Activated naive CD4-positive, alpha-beta T cell treated with anti-CD3 and anti-CD28 coated beads, Interleukin-2, amount 50 U/mL, for 16 hours (primary cell): ENCODE data around the gene STRBP.
"Not testable (repeated sequence)": the region's sequence is repeated elsewhere in the genome, so short reads cannot be mapped to it uniquely, and the experiment has no call there.

Experiments
- DNase-seq: peaks from one replicate; pipeline ENCODE4 v3.0.0-alpha.2; 2020

The STRBP gene

DNA sequence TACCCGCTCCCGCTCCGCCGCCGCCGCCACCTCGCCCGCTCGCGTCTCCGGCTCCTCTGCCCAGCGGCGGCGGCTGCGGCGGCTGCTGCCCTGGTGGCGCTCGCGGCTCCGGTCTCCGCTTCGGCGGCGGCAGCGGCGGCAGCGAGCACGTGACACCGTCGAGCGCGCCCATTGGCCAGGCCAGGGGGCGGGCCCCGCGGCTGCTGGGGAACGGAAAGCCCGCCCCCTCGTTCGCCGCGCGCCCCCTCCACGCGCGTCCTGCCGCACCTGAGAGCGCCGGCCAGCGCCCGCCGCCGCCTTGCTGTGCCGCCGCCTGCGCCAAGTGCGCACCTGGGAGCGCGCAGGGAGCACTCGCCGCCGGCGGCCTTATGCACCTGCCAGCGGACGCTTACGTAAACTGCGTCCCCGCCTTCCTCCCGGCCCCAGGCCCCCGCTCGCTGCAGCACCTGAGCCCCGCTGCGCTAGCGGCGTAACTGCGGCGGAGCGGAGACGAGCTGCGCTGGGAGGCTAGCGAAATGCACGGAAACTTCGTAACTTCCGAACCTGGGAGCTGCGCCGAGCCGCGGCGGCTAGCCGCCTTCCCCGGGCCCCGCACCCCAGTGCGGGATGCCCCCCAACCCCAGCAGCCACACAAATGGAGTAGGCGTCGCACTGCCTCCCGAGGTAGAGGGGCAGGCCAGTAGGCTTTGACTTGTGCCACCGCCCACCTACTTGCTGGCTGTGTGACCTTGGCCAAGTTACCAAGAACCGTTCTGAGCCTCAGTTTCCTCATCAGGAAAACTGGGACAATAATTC lies at the start of gene STRBP:
Gene STRBP, minus strand, starts transcription at position 122 of the 795 bp plus-strand sequence. CDS start 84,452 bp downstream, outside the sequence.
- DNase-seq, result peak; percentile 94

- no peak for DNase-seq
Observed at GRCh38 chr9:123316053-123316718, 47.8 kb upstream of the STRBP start.

GRCh38 chr9:123315635-123316034 lies 47.2 kb upstream of the STRBP start:
- DNase-seq, result no peak

- no peak for DNase-seq
Observed at GRCh38 chr9:123314617-123315016, 46.2 kb upstream of the STRBP start.

- DNase-seq, result no peak
Observed at GRCh38 chr9:123312306-123312877, 44.0 kb upstream of the STRBP start.

- no peak for DNase-seq
Observed at GRCh38 chr9:123311250-123311752, 42.9 kb upstream of the STRBP start.

DNA sequence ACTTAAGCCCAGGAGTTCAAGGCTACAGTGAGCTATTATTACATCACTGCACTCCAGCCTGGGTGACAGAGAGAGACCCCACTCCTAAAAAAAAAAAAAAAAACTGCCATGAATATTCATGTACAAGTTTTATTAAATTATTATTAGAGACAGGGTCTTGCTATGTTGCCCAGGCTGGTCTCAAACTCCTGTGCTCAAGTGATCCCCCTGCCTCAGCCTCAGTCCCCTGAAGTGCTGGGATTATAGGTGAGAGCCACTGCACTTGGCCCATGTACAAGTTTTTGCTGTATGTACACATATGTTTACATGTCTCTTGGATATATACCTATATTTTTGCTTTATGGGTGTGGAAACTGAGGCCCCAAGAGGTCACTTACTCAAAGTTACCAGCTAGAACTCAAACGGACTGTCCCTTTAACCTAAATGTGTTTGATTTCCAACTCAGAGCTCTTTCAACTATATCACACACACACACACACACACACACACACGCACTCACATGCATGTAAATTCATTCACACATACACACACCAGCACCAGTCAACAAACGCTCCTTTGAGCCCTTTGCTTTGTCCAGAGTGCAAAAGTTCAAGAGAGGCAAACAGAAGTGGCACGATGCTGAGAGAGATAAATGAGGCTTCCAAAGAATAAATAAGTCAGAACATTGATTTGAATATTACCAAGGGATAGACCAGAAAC lies 42.3 kb upstream of the STRBP start:
- DNase-seq, result no peak

DNA sequence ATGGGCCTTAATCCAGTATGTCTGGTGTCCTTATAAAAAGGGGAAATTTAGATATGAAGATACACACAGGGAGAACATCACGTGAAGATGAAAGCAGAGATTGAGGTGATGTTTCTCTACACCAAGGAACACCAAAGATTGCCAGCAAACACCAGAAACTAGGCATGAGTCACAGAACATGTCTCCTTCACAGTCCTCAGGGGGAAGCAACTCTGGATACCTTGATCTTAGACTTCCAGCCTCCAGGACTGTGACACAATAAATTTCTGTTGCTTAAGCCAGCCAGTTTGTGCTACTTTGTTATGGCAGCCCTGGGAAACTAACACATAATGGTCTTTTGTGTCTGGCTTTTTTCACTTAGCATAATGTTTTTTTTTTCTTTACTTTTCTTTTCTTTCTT lies 41.2 kb upstream of the STRBP start:
- no peak for DNase-seq

DNA sequence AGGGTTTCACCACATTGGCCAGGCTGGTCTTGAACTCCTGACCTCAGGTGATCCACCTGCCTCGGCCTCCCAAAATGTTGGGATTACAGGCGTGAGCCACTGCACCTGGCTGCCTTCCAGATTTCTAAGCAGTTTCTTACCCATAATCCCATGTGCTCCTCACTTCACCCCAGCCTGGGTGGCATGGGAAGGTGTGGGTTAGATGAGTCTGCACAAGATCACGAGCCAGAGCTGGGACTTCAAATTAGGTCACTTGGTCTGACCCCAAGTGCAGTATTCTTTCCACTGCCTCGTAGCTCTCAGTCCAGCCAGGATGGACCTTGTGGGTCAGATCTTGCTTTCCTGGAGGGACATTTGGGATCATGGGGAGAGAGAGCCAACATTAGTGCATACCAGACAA lies 37.5 kb upstream of the STRBP start:
- no peak for DNase-seq

GRCh38 chr9:123304340-123304691 lies 35.9 kb upstream of the STRBP start:
- no peak for DNase-seq

DNA sequence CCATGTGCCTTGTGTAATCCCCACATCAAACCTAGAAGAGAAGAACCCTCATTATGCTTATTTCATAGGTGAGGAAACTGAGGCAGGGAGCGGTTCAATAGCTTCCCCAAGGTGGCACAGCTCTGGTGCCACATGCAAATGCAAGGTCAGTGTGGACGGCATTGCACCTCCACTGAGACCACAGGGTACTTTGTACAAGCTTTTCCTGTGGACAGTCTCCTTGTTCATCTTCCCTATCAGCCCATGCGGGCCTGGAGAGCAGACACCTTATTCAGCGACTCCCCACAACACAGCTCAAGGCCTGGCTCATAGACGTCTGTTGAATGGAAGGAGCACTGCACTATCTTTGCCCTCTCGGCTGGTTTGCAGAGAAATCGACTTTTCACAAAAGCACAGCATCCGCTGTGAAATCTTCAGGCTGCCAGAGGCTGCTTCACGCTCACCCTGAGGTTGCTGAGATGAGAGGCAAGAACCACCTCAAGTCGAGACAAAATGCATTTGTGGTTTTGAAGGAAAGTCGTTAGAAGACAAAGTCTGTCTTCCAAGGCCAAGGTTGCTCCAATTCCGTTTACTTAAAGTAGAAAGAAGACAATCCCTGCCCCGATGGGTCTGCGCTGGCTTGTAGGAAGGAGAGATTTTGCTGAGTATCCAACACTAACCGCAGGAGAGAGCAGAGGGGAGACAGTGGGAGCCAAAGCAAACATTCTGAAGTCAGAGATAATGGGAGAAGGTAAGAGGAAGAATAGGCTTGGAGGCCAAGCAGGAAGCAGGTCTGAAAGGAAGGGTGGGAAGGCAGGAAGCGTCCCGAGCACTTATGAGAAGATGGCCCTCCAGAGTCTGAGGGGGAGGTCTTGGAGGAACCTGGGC lies 34.2 kb upstream of the STRBP start:
- DNase-seq, result no peak

GRCh38 chr9:123301936-123302335 lies 33.5 kb upstream of the STRBP start:
- not testable (repeated sequence) for DNase-seq

DNA sequence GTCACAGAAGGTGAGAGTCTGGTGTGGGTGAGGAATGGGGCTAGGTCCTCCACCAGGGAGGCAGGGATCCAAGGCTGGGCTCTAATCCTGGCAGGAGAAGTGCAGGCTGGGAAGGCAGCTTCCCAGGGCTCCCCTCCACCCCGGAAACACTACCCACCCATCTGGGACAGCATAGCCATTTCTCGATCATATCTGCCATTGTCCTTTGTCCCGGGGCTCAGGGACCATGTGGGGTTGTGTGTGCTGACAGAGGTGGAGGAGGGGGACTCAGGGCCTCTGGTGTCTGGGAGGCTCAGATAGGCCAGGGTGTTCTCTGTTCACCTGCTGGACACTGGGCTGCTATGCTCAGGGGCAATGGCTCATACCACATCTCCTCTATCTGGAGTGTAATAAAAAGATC lies 32.2 kb upstream of the STRBP start:
- DNase-seq, result no peak

DNA sequence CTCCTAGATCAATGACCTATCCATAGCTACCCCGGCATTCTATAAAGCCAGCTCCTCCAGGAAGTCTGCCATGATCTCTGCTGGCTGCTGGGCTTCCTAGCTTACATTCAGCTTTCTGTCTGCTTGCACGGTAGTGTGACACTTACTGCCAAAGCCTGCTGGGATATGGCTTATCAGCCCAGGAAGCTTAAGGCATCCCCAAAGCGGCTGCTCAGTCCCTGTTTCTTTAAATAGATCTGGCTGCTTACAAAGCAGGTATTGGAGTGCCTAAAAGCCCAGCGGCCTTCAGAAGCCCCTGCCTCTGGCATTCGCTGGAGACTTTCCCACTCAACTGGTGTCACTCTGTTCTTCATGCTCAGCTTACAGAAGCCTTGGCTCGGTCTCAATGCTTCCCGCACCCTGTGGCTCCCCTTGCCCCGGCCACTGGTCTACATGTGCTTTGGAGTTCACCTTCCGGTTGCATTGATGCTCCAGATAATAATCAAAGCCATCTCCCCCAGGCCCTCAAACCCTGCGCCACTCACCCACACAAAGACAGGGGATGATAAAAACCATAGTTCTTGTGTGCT lies 31.3 kb upstream of the STRBP start:
- no peak for DNase-seq

GRCh38 chr9:123296174-123296573 lies 27.8 kb upstream of the STRBP start:
- no peak for DNase-seq

- DNase-seq, result no peak
Observed at GRCh38 chr9:123291736-123292135, 23.4 kb upstream of the STRBP start.

DNA sequence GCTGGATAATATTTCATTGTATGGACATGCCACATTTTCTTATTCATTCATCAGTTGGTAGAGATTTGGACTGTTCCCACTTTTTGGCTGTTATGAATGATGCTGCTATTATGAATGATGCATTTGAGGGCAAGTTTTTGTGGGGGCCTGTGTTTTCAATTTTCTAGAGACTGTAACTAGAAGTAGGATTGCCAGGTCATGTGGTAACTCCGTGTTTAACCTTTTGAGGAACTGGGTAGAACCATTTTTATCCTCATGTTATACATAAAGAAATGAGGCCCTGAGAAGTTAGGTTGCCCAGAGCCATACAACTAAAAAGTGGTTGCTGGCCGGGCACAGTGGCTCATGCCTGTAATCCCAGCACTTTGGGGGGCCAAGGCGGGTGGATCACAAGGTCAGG lies 22.4 kb upstream of the STRBP start:
- no peak for DNase-seq

DNA sequence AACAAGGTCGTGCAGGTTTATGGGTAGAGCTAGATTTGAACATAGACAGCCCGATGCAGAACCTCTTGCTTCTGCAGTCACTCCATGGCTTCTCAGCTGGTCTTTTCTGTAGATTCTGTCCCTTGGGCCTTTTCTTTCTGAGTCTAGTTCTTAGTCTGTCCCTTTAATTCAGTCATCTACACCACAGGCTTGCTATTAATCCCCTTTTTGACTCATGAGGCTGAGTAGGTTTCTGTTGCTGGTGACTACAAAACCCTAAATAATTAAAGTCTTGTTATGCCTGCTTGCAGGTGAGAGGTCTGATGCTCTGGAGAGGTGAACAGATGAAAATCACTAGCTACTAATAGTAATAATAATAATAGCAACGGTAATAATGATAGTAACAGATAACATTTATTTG lies 19.3 kb upstream of the STRBP start:
- DNase-seq, result no peak

GRCh38 chr9:123286324-123286723 lies 17.9 kb upstream of the STRBP start:
- DNase-seq, result no peak

DNA sequence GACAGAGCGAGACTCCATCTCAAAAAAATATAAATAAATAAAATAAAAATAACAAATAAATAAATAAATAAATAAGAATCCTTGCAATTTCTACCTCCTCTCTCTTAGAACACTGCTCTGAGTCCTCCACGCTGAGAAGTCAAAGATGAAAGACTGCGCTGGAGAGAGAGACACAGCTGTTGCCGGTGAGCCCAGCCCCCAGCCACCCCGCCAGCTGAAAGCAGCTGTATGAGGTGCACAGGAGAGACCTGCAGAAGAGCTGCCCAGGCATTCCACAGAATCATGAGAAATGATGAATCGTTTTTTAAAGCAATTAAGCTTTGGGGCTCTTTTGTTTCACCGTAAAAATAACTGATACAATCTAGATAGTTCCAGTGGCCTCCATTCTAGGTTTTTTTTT lies 16.3 kb upstream of the STRBP start:
- no peak for DNase-seq

DNA sequence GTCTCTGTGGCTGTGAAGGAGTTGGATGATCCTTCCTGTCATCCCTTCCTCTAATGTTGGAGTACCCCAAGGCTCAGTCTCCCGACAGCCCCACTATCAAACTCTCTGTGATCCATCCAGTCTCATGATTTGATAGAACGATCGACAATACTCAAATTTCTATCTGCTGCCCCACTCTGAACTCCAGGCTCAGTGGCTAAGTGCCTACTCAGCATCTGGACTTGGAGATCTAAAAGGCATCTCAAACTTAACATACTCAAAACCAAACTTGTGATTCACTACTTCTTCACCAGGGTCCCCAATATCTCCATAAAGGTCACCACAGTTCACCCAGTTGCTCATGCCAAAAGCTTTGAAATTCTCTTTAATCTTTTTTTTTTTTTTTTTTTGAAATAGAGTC lies 15.1 kb upstream of the STRBP start:
- no peak for DNase-seq

- DNase-seq, result no peak
Observed at GRCh38 chr9:123283048-123283408, 14.6 kb upstream of the STRBP start.
